Keratinocyte (primary cell): Measurements from ENCODE around the gene MARVELD2. TPM values are rescaled to one million over a fixed set of nuclear protein-coding genes. Genes with fewer than 3 reads are reported as not detected.

Experiments used
- DNase-seq: peaks from one replicate; pipeline ENCODE4 v3.0.0-alpha.2; 2011; ENCODE audit warnings: low read depth, missing footprints, low spot score
- FAIRE-seq: peaks from 2 replicates; lab custom pipeline; 2011; peaks lifted over from hg19 to GRCh38; lab: Jason Lieb, UNC
- H2AFZ ChIP-seq: 2 replicates; pipeline ENCODE4 v1.6.0; 2012; ENCODE audit warnings: low read length, control low read depth, inconsistent platforms; ENCODE audit not compliant: control insufficient read depth
- H3K27ac ChIP-seq: 2 replicates; pipeline ENCODE4 v1.5.1; 2011; ENCODE audit warnings: low read length; ENCODE audit not compliant: control insufficient read depth, insufficient read depth
- H3K27me3 ChIP-seq: 3 replicates; pipeline ENCODE4 v1.6.0; 2011; ENCODE audit warnings: low read length; ENCODE audit not compliant: control insufficient read depth, insufficient read depth; ENCODE audit errors: extremely low read depth
- H3K36me3 ChIP-seq, 2 experiments: 2 replicates in 1 of 2; 3 replicates in 1 of 2; pipeline ENCODE4 v1.5.1; 2011; ENCODE audit warnings: low read length in 2 of 2, mild to moderate bottlenecking in 1 of 2; ENCODE audit not compliant: control insufficient read depth in 2 of 2, insufficient read depth in 2 of 2; ENCODE audit errors: extremely low read depth in 1 of 2
- H3K4me1 ChIP-seq: 3 replicates; pipeline ENCODE4 v1.5.1; 2011; ENCODE audit warnings: low read length; ENCODE audit not compliant: control insufficient read depth, insufficient read depth; ENCODE audit errors: extremely low read depth
- H3K4me2 ChIP-seq: 3 replicates; pipeline ENCODE4 v1.6.0; 2011; ENCODE audit warnings: low read depth, low read length; ENCODE audit not compliant: control insufficient read depth, insufficient read depth; ENCODE audit errors: extremely low read depth
- H3K4me3 ChIP-seq, 3 experiments: fragments of 200-600 bp in 1 of 3; sonication (generic) in 1 of 3; 2 replicates in 2 of 3; 3 replicates in 1 of 3; pipeline ENCODE4 v1.5.1; 2011 to 2016; ENCODE audit warnings: low read length in 3 of 3, mild to moderate bottlenecking in 3 of 3, control low read depth in 2 of 3, inconsistent platforms in 1 of 3, low read depth in 1 of 3, mixed read lengths in 1 of 3, mixed run types in 1 of 3, moderate library complexity in 1 of 3; ENCODE audit not compliant: control insufficient read depth in 2 of 3, insufficient read depth in 2 of 3; ENCODE audit errors: extremely low read depth in 1 of 3
- H3K79me2 ChIP-seq: 2 replicates; pipeline ENCODE4 v1.6.0; 2012; ENCODE audit warnings: low read length; ENCODE audit not compliant: control insufficient read depth, insufficient read depth
- H3K9ac ChIP-seq: 3 replicates; pipeline ENCODE4 v1.6.0; 2011; ENCODE audit warnings: low read length; ENCODE audit not compliant: control insufficient read depth, insufficient read depth; ENCODE audit errors: extremely low read depth
- H3K9me1 ChIP-seq: 3 replicates; pipeline ENCODE4 v1.6.0; 2011; ENCODE audit warnings: low read length; ENCODE audit not compliant: control insufficient read depth, insufficient read depth; ENCODE audit errors: extremely low read depth
- H3K9me3 ChIP-seq: 2 replicates; pipeline ENCODE4 v1.5.1; 2012; ENCODE audit warnings: low read depth, low read length; ENCODE audit not compliant: control insufficient read depth
- H4K20me1 ChIP-seq: 3 replicates; pipeline ENCODE4 v1.6.0; 2011; ENCODE audit warnings: low read length; ENCODE audit not compliant: control insufficient read depth, insufficient read depth; ENCODE audit errors: extremely low read depth
- EZH2 ChIP-seq: IDR thresholded peaks from one replicate; pipeline ENCODE4 v1.6.1; 2012; ENCODE audit warnings: inconsistent platforms, mild to moderate bottlenecking, low read length, moderate library complexity
- dilution Hi-C: fragments of 300-500 bp; cut with MboI; formaldehyde crosslinking; loops from one replicate; pipeline ENCODE4 v1.7.0; 2020; ENCODE audit warnings: low sequenced_read_pairs; ENCODE audit not compliant: extremely low pct_ligation_motif_present
- polyA plus RNA-seq, 5 experiments: library from polyadenylated mRNA; depleted of rRNA in 3 of 5; stranded (reverse) in 3 of 5; stranded (forward) in 1 of 5; unstranded in 1 of 5; fragments of >200 nt; gene quantifications; 1 replicate in 1 of 5; 2 replicates in 3 of 5; 3 replicates in 1 of 5; pipeline versions ENCODE4 v1.2.1 to v1.2.3, GENCODE V29; 2011 to 2012; ENCODE audit warnings: missing spikeins in 2 of 5, low read depth in 1 of 5, low replicate concordance in 1 of 5
- TF ChIP-seq, protein P1 (sequence below), 3 experiments: IDR thresholded peaks in 1 of 3; conservative IDR thresholded peaks in 1 of 3; optimal IDR thresholded peaks in 1 of 3; 2 replicates in 2 of 3; 3 replicates in 1 of 3; pipeline versions ENCODE3 to v1.5.1; 2011; ENCODE audit warnings: low read length in 3 of 3, mild to moderate bottlenecking in 3 of 3, moderate library complexity in 2 of 3, control low read depth in 1 of 3, inconsistent platforms in 1 of 3; ENCODE audit not compliant: insufficient read depth in 2 of 3; ENCODE audit errors: extremely low read depth in 1 of 3

Gene MARVELD2
- polyA plus RNA-seq, 1 donor (not counting 4 experiments of a cell fraction or from before 2014, with no cell fraction given): 17.6 TPM

DNA sequence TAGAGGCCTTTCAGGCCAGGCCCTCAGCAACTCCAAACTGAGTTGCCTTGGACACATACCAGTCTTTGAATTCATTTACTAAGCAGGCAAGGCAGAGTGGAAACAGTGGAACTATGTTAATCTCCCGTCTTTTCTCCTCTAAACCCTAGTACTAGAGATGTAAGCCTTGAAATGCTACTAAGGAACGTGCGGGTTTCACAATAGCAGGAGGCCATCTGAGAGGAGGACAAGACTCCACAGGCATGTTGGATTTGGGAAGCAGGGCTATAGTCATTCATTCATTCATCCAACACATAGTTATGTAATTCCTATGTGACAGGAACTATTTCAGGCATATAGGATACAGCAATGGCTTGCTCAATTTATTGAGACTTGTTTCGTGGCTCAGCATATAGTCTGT, 74.3 kb downstream of the MARVELD2 start:
- TF ChIP-seq, protein P1, sequence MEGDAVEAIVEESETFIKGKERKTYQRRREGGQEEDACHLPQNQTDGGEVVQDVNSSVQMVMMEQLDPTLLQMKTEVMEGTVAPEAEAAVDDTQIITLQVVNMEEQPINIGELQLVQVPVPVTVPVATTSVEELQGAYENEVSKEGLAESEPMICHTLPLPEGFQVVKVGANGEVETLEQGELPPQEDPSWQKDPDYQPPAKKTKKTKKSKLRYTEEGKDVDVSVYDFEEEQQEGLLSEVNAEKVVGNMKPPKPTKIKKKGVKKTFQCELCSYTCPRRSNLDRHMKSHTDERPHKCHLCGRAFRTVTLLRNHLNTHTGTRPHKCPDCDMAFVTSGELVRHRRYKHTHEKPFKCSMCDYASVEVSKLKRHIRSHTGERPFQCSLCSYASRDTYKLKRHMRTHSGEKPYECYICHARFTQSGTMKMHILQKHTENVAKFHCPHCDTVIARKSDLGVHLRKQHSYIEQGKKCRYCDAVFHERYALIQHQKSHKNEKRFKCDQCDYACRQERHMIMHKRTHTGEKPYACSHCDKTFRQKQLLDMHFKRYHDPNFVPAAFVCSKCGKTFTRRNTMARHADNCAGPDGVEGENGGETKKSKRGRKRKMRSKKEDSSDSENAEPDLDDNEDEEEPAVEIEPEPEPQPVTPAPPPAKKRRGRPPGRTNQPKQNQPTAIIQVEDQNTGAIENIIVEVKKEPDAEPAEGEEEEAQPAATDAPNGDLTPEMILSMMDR (optimal IDR thresholded peaks at IDR 0.05 in 1 of 3, IDR thresholded peaks at IDR 0.05 in 1 of 3, conservative IDR thresholded peaks at IDR 0.05 in 1 of 3; ENCODE audit: extremely low read depth in 1 of 3, insufficient read depth in 2 of 3, low read length in 3 of 3): no peak
- H3K9me3 ChIP-seq: no peaks in the 10 kb centered on the region
- no peaks in the 10 kb centered on the region for H3K79me2 ChIP-seq

DNA sequence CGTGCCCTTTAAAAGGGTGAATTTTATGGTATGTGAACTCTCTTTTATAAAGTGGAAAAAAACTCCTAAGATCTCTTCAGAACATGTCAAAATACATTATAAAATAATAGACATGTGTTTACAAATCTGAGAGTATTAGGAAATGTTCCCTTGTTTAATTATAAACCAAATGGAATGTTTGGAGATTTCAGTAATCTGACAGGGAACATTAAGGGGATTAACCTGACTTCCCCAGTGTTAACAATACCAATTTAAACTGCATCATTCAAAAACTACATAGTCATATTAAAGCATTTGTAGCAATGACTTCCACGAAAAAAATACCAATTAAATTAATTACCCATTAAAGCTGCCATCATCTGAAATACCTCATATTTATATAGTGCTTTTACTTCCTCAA, 76.1 kb downstream of the MARVELD2 start:
- Histone ChIP-seq H3K4me2 (no peak overlapping the region), H3K4me3 (no peak overlapping the region), H4K20me1 (no peaks in the 10 kb centered on the region), H3K9me3 (no peaks in the 10 kb centered on the region), H3K27ac (no peak overlapping the region), H3K9ac (no peak overlapping the region), H3K4me1 (peaks cover 5% of the 10 kb centered on the region), H3K36me3 (no peaks in the 10 kb centered on the region), H3K79me2 (no peaks in the 10 kb centered on the region), H3K27me3 (peaks cover 20% of the 10 kb centered on the region), H3K9me1 (no peaks in the 10 kb centered on the region), H2AFZ (no peak overlapping the region)
- FAIRE-seq (no peak), DNase-seq (no peak)
- dilution Hi-C loops: no loop called here
- no peak for TF ChIP-seq EZH2
- TF ChIP-seq, protein P1 (optimal IDR thresholded peaks at IDR 0.05 in 1 of 3, IDR thresholded peaks at IDR 0.05 in 1 of 3, conservative IDR thresholded peaks at IDR 0.05 in 1 of 3; ENCODE audit: extremely low read depth in 1 of 3, insufficient read depth in 2 of 3, low read length in 3 of 3): no peak

More for the DNA sequence above, 74.3 kb downstream of the MARVELD2 start:
- FAIRE-seq (no peak), DNase-seq (no peak)
- Histone ChIP-seq H3K27ac (no peak overlapping the region), H3K27me3 (peaks cover 20% of the 10 kb centered on the region), H3K36me3 (no peaks in the 10 kb centered on the region), H4K20me1 (no peaks in the 10 kb centered on the region), H3K4me3 (no peak overlapping the region), H3K9ac (no peak overlapping the region), H3K4me1 (peaks cover 5% of the 10 kb centered on the region), H3K4me2 (no peak overlapping the region), H2AFZ (no peak overlapping the region), H3K9me1 (no peaks in the 10 kb centered on the region)
- dilution Hi-C loops: no loop called here
